HG03280 (cell line): ENCODE measurements around the gene DNMT1.
"Not testable (repeated sequence)": the region's sequence is repeated elsewhere in the genome, so short reads cannot be mapped to it uniquely, and the experiment has no call there.

Source experiments
- ATAC-seq: cut with Tn5 transposase; IDR thresholded peaks from one replicate; pipeline ENCODE4 v1.9.1; 2021; ENCODE audit warnings: mild to moderate bottlenecking, moderate library complexity; ENCODE audit not compliant: unreplicated experiment

DNMT1 gene

DNA sequence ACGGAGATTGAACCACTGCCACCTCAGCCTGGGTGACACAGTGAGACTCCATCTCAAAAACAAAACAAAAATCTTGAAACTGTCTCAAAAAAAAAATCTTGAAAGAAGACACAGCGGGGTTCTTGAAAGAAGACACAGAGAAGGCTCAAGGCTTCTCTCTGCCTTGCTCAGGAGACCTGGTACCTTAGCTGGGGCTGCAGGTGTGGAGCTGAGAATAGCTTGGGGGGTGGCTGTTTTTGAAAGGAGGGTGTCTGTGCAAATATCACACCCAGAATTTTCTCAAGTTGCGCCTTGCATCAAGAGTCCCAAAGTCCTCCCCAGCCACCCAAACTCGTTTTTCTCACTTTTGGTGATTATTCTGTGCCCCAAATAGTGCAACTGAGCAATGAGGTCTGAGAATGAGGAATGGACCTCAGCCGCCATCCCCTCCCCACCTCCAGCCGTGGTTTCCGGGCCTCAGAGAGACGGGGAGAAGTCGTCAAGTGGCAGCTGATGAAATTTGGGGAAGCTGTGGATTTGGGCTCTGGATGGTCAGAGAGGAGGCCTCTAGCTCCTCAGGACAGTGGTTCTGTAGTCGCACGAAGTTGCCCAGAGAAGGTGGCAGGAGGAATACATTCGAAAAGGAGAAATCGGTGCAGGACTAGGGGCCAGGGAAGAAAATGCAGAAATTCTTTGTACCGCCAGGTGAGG, 27.6 kb upstream of the DNMT1 start:
- no peak for ATAC-seq

DNA sequence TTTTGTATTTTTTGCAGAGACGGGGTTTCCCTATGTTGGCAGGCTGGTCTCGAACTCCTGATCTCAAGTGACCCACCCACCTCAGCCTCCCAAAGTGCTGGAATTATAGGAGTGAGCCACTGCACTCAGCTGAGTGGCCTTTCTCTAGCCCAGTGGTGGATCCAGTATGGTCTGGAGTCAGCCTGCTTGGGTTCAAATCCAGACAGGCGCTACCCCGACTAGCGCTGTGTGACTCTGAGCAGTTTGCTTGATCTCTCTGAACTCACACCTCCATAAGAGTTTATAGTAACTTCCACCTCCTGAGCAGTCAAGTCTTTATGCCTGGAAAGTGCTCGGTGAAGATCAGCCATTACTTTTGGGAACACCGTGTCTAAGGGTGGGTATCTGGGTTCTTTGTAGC, 25.9 kb upstream of the DNMT1 start:
- no peak for ATAC-seq

DNA sequence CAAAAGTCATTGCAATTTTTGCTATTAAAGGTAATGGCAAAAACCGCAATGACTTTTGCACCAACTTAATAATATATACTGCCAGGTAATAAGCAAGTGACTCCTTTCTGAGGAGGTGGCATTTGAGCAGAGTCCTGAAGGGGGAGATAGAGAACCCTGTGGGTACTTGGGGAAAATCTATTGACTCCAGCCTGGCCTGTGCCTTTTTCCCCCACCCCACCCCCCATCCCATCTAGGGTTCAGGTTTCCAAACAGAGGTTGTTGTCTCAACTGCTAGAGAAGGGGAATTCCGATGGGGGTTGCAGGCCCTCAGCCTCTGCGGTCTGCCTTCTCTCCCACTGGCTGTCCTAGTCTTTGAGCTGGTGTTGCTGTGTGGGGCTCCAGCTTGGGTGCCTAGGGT, 24.9 kb upstream of the DNMT1 start:
- peak; percentile 61 for ATAC-seq

DNA sequence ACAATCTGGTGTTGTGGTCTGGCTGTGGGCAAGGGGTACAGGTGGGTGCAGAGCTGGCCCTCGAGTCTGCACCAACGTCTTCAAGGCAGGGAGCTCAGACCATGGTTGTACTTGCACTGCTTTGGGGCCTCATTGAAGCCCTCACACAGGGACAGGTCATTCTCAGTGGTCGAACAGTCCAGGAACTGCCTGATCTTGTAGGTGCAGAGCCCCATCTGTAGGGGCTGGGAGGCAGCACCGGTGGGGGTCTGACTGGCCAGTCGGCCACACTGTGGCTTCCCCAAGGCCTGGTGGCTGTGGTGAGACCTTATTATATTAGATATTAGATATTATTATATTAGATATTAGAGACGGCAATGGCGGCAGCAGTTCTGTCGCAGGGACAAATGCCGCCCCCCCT, 22.3 kb upstream of the DNMT1 start:
- ATAC-seq: no peak

DNA sequence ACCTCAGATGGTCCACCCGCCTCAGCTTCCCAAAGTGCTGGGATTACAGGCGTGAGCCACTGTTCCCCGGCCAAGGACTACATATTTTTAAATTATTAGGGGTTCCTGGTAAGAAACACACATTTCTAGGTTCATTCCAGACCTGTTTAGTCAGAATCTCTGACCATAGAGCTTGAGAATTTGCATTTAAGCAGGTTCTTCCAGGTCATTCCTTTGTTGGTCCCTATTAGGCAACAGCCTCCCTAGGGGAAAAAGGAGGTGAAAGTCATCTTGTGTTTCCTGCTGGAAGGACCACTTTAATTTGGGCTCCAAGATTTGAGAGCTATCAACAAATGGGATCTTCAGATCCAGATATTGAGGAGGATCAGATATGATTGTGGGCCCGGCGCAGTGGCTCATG, 20.0 kb upstream of the DNMT1 start:
- no peak for ATAC-seq

DNA sequence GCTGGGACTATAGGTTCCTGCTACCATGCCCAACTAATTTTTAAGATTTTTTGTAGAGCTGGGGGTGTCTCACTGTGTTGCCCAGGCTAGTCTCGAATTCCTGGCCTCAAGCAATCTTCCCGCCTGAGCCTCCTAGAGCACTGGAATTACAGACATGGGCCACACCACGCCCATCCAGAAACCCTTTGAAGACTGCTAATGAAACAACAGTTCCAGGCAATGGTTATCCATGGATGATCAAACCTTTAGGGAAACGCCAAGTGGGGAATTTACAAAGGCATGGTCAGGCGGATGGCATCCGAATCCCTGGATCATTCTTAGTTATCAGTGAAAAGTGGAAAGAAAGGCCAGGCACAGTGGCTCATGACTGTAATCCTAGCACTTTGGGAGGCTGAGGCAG, 16.9 kb upstream of the DNMT1 start:
- no peak for ATAC-seq

DNA sequence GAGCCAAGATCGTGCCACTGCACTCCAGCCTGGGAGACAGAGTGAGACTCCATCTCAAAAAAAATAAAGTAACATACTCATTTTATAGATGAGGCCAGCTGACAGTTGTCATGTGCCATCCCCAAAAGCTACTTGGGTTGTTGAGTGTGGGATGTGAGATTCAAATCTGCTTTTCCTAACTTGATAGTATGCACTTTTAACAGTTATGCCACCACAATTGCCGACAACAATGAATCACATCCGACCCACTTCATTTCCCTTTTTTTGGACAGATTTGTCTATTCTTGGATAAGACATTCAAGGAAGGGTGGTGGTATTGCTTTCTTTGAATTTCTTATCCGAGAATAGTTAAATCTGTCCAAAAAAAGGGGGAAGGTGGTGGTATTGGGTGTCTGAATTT, 16.3 kb upstream of the DNMT1 start:
- ATAC-seq: no peak

DNA sequence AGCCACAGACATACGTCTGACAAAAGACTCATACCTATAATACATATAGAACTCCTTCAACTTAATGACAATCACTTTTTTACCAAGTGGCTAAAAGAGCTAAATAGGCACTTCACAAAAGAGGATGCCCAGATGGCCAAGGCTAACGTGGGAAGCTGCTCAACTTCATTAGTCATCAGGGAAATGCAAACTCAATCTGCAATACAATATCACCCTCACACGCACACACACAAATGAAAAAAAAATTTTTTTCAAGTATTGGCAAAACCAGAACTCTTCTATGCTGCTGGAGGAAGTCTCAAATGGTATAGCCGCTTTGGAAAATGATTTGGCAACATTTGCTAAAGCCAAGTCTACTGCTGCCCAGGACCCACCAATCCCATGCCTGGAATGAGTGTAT, 14.6 kb upstream of the DNMT1 start:
- ATAC-seq: no peak

DNA sequence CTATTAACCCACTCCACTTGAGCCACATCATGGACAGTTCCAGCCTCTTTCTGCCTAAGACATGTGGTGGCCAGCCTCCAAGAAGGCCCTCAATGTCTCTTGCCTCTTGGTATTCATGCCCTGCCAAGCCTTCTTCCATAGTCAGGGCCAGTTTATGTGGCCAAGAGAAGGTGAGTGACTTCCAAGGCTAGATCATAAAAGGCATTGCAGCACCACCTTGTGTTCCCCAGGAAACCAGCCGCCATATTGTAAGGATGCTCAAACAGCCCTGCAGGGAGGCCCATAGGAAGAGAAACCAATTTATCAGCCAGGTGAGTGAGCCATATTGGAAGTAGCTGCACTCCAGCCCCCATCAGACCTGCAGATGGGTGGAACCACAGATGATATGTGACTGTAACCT, 12.3 kb upstream of the DNMT1 start:
- no peak for ATAC-seq

DNA sequence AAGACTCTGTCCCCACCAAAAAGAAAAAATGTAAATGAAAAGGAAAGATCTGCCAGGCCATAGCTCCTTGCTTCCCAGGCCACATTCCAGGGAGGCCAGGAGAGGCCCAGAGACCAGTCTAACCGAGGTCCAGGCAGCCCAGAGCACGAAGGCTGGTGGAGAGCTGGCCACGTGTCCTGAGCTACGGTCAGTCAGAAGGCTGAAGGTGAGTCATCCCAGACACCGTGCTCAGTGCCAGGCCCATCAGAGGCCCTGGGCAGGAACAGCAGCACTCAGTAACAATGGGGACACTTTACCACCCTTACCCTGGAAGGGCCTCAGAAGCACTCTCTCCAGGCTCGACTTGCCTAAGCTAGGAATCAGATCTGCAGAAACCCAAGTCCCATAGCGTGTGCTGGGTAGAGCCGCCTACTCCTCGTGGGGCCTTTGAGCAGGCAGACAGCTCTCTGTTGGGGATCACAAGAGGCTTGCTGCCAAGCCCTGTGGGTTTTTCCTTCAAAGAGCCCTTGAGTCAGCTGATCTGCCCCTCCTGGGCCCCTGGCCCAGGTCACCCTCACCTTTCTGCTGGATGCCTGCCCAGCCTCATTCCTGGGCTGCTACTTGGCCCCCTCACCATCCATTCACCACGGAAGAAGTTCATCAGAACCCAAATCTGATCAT, 11.6 kb upstream of the DNMT1 start:
- ATAC-seq: no peak

DNA sequence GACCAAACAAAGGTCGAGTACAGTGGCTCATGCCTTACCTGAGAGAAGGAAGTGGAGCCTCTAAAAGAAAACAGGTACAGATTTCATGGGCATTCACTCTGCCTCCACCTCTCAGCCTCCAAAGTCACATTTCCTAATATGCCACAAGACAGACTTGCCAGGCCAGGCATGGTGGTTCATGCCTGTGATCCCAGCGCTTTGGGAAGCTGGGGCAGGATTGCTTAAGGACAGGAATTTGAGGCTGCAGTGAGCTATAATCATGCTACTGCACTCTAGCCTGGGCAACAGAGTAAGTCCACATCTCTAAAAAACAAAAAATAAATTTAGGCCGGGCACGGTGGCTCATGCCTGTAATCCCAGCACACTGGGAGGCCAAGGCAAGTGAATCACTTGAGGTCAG, 10.9 kb upstream of the DNMT1 start:
- no peak for ATAC-seq

DNA sequence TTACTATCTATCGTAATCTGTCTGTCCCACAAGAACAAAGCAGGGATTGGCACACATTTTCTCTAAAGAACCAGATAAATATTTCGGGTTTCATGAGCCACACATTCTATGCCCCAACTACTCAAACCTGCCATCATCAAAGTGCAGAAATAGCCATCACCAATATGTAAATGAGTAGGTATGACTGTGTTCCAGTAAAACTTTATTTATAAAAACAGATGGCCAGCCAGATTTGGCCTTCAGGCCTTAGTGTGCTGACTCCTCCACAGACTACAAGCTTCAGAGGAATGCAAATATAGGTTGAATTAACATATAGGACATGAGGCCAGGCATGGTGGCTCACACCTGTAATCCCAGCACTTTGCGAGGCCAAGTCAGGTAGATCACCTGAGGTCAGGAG, 8.9 kb upstream of the DNMT1 start:
- no peak for ATAC-seq

DNA sequence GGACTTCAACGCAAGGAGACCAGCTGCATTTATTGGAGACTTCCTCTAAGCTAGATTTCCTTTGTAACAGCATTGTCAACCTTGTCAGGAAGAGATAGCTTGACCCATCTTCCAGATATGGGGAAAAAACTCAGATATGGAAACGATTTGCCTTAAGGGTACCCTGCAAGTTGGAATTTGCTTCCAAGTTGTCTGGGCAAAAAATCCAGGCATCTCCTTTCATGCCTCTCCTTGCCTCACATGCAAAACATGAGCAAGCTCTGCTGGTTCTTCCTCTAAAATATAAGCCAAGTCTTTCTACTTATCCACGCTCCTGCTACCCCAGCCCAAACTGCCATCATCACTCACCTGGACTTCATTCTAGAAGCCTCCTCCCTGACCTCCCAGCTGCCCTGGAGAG, 6.4 kb upstream of the DNMT1 start:
- ATAC-seq: no peak

DNA sequence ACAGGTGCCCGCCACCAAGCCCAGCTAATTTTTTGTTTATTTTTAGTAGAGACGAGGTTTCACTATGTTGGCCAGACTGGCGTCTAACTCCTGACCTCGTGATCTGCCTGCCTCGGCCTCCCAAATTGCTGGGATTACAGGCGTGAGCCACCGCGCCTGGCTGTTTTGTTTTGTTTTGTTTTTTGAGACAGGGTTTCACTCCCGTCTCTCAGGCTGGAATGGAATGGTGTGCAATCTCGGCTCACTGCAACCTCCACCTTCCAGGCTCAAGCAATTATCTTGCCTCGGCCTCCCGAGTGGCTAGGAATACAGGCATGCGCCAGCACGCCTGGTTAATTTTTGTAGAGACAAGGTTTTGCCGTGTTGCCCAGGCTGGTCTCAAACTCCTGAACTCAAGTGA, 5.3 kb upstream of the DNMT1 start:
- not testable (repeated sequence) for ATAC-seq

DNA sequence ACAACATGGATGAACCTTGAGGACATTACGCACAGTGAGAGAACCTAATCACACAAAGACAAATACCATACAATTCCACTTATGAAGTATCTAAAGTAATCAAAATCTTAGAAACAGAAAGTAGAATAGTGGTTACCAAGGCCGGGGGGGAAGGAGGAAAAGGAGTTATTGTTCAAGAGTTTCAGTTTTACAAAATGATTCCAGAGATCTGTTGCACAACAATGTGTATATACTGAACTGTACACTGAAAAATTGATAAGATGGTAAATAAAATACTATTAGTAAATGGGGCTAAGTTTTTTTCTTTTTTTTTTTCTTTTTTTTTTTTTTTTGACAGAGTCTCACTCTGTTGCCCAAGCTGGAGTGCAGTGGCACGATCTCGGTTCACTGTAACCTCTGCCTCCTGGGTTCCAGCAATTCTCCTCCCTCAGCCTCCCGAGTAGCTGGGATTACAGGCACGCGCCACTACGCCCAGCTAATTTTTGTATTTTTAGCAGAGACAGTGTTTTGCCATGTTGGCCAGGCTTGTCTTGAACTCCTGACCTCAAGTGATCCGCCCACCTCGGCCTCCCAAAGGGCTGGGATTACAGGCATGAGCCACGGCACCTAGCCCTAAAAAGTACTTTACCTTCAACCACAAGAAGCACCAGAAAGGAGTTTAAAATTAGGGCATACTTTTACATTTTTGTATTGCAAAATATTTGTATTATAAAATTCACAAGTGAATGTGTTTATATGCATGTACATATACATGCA, 4.3 kb upstream of the DNMT1 start:
- ATAC-seq: not testable (repeated sequence)

DNA sequence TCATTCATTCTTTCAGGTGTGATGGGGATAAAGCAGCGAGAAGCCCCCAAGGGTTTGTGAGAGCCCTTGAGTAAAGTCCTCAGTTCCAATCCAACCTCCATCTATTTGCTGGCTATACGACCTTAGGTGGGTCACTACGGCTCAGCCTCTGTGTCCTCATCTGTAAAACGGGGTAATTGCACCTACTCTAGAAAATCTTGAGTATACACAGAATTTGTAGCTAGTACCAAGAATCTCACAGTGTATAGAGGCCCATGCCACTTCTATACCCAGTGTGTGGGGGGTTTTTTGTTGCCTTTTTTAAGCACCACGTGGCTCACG, 406 bp upstream of the DNMT1 start:
- peak; percentile 18 for ATAC-seq

DNA sequence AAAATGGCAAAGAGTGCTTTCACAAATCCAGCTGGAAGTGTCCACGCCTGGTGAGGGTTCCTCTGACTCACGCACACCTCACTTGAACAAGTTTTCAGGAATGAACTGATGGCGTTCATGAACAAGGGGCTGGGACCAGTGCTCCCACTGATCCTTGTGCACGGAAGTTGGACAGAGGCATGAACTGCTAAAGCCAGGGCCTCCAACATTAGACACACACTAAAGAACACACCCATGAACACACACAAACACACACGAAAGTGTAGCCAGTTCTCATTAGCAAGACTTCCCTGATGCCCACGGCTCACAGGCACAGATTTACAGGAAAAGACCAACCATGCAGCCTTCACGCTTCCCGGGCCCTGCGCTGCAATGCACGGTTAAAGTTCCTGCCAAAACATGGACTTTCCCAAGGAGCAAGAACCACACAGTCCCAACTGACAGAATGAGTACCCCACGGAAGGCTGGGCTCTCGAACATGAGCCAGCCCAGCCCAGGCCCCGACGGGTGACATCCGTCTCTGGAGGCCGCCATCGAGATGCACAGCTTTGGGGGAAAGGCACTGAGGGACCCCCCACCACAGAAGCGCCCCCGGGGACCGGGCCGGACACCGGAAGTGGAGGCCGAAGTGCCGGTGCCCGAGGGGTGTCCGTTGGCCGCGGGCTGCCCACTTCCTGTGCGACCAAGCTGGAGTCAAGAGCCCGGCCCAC, 808 bp downstream of the DNMT1 start:
- peak; percentile 19 for ATAC-seq

DNA sequence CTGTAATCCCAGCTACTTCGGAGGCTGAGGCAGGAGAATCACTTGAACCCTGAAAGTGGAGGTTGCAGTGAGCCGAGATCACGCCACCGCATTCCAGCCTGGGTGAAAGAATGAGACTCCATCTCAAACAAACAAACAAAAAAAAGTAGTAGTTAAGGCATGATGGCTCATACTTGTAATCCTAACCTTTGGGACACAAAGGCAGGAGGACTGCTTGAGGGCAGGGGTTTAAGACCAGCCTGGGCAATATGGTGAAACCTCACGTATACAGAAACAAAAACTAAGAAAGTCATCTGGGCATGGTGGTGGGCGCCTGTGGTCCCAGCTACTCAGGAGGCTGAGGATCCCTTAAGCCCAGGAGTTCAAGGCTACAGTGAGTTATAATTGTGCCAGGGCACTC, 1.8 kb downstream of the DNMT1 start:
- ATAC-seq: no peak

DNA sequence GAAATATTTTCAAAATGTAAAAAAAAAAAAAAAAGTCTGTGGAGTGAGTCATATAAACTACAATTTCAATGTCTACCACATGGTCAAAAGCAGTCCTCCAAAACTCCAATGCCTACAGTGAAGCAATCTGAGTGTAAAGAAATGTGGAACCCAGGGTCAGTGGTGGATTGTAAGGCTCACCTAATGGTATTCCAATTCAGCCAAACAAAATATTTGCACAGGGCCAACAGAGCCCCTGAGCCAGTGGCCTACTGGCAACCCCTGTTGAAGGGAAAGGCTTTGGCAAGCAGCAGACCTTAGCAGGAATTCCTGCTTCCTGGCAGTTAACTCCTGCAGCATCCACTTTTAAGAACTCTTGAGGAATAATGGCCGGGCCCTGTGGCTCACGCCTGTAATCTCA, 3.4 kb downstream of the DNMT1 start:
- no peak for ATAC-seq

DNA sequence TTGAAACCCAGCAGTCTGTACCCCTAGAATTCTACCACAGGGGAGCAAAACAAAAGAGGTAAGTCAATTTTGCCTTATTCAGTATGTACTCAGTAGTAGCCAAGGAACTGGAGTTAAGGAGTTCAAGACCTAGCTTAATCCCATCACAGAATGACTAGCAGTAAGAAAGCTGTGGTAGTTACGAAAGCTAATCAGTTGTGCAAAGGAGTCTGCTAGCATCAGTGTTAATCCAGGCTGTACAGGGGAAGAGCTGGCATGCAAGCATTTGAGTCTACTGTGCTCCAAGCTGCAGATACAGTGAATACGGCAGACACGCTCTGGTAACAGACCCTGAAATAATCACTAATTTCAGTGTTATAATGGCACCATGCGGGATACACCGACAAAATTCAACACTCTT, 4.7 kb downstream of the DNMT1 start:
- ATAC-seq: no peak

DNA sequence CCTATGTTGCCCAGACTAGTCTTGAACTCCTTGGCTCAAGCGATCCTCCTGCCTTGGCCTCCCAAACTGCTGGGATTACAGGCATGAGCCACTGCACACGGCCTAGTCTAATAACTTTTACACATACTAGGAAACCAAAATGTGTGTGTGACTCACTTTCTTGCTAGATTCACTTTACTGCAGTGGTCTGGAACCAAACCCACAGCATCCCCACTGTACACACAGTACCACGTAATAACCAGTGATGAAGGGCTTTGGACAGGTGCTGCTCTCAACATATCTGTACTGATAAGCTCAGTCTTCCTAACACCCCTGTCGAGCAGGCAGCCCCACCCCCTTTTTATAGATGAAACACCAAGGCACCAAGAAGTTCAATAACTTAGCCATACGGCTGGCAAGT, 5.1 kb downstream of the DNMT1 start:
- no peak for ATAC-seq

DNA sequence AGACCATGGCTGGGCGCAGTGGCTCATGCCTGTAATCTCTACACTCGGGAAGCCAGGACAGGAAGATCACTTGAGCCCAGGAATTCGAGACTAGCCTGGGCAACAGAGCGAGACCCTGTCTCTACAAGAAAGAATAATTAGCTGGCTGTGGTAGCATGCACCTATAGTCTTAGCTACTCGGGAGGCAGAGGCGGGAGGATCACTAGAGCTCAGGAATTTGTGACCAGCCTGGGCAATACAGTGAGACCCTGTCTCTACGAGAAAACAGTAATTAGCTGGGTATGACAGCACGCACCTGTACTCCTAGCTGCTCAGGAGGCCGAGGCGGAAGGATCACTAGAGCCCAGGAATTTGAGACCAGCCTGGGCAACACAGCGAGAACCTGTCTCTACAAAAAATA, 7.4 kb downstream of the DNMT1 start:
- ATAC-seq: no peak
